Measurements from ENCODE around the gene ANKRD33B.

DNA sequence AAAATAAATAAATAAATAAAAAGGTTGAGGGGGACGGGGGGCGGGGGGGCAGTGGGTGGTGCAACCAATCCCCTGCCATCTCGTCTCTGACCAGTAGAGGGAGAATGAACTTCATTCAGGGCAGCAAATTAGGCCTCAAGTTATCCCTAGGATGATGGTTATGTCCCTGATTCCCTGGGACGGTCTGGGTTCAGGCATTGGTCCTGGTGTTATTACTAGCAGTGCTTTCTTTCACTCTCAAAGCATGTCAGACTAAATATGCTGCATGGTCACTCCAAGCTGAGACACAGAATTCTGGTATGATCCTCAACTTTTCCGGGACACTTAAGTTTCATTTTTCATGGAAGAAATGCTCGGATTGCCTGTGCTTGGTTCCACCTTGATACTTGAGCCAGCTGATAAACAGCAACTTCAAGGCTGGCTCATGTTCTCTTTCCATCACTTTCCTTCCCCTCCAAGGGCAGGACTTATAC, 137.7 kb downstream of the ANKRD33B start:
- TF ChIP-seq CTCF (conservative IDR thresholded peaks at IDR 0.05; ENCODE audit: low read depth, low read length) (peak; percentile 74), EZH2 (IDR thresholded peaks at IDR 0.05; ENCODE audit: low read length, unreplicated experiment) (no peak), EZH2phosphoT487 (IDR thresholded peaks at IDR 0.05; ENCODE audit: borderline replicate concordance, low read length) (no peak)

Measured in PC-3 (cell line).